ENCODE results near the gene PEX19.

DNA sequence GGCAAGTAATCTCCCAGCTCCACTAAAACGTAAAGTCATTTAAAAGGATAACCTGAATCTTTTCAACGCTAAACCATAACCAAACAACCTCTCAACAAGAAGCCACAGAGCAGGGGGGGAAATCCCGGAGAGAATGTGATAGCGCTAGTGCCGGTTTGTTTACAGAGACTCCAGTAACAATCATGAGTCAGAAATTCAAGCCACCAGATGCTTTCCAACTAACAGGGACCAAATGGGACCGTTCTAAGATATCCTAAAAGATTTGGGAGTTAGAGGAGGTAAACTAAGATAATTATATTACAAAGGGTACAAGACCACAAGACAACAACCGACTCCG, 23.4 kb downstream of the PEX19 start:
- TF ChIP-seq, protein P1, sequence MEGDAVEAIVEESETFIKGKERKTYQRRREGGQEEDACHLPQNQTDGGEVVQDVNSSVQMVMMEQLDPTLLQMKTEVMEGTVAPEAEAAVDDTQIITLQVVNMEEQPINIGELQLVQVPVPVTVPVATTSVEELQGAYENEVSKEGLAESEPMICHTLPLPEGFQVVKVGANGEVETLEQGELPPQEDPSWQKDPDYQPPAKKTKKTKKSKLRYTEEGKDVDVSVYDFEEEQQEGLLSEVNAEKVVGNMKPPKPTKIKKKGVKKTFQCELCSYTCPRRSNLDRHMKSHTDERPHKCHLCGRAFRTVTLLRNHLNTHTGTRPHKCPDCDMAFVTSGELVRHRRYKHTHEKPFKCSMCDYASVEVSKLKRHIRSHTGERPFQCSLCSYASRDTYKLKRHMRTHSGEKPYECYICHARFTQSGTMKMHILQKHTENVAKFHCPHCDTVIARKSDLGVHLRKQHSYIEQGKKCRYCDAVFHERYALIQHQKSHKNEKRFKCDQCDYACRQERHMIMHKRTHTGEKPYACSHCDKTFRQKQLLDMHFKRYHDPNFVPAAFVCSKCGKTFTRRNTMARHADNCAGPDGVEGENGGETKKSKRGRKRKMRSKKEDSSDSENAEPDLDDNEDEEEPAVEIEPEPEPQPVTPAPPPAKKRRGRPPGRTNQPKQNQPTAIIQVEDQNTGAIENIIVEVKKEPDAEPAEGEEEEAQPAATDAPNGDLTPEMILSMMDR (IDR thresholded peaks at IDR 0.05; ENCODE audit: poor library complexity): no peak
- no peak for TF ChIP-seq EZH2phosphoT487 (IDR thresholded peaks at IDR 0.05; ENCODE audit: low read depth, severe bottlenecking, unreplicated experiment)
